ENCODE data around the gene SHROOM3. TPM values are rescaled to one million over a fixed set of nuclear protein-coding genes. Genes with fewer than 3 reads are reported as not detected.

SHROOM3 gene
- total and polyA plus RNA-seq, 2 donors (not counting 3 experiments of a cell fraction or from before 2014, with no cell fraction given): 2.7 to 6.7 TPM

DNA sequence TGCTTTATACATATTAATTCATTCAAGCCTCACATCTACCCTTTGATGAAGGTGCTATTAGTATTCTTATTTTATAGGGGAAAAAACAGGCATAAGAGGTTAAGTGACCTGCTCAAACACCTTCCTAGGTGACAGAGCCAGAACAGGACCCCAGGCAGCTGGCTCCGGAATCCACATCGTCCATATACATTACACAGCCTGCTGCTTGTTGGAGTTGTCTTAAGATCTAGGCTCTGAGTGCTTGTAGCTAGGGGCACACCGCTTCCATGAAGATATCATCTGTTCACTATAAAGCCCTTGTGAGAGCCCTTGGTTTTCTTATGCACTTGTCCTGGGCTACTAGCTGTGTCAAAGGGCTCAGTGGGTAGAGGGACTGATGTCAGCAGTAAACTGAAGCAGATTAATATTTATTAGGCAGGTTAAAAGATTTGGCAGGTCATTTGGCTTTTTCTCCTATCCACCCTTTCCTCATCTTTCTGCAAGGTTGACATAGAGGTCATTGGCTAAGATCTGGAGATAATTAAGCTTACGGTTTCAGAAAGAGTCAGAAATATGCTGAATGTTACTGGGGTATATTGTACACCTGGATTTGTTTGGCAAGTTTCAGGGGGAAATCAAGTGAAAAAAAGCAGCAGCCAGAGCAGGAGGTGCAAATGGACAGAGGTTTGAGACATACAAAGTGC lies 267.6 kb downstream of the SHROOM3 start:
- dilution Hi-C loops (cut with MboI; ENCODE audit: extremely low pct_ligation_motif_present, low sequenced_read_pairs) (no loop called here), intact Hi-C loops (cut with micrococcal nuclease) (loop anchor here (5.0 kb wide), 1 partner anchor 190 kb away; no protein-coding TSS in a partner anchor)
- Histone ChIP-seq H3K9me1 (replicated peaks; ENCODE audit: control insufficient read depth, extremely low read depth, insufficient read depth, low read length) (no peaks in the 10 kb centered on the region), H3K79me2 (ENCODE audit: control insufficient read depth, insufficient read depth, low read length) (peaks cover 13% of the 10 kb centered on the region), H3K36me3 (ENCODE audit: control insufficient read depth in 2 of 2, extremely low read depth in 1 of 2, insufficient read depth in 2 of 2, low read length in 2 of 2) (no peaks in the 10 kb centered on the region), H2AFZ (ENCODE audit: low read depth, low read length) (no peak overlapping the region), H3K9me3 (replicated peaks; ENCODE audit: control insufficient read depth, insufficient read depth, low read length) (no peaks in the 10 kb centered on the region), H3K27ac (ENCODE audit: insufficient read depth, low read depth, low read length) (peak overlapping the region; percentile 96), H4K20me1 (replicated peaks; ENCODE audit: control insufficient read depth, extremely low read depth, insufficient read depth, low read length) (no peaks in the 10 kb centered on the region), H3K4me1 (ENCODE audit: control insufficient read depth, extremely low read depth, insufficient read depth, low read length) (peaks cover 35% of the 10 kb centered on the region), H3K27me3 (ENCODE audit: control insufficient read depth in 2 of 2, insufficient read depth in 2 of 2, low read length in 2 of 2) (no peaks in the 10 kb centered on the region), H3K9ac (replicated peaks; ENCODE audit: extremely low read depth, insufficient read depth, low read length) (no peak overlapping the region), H3K4me3 (replicated peaks in 1 of 3; ENCODE audit: insufficient read depth in 1 of 3, low read depth in 1 of 3, low read length in 3 of 3) (no peak overlapping the region), H3K4me2 (ENCODE audit: insufficient read depth, low read length) (peak overlapping the region; percentile 32)
- DNase-seq (ENCODE audit: low read depth, low spot score): no peak
- TF ChIP-seq POLR2A (IDR thresholded peaks at IDR 0.05; ENCODE audit: low read depth, low read length) (no peak), GATA2 (IDR thresholded peaks at IDR 0.05; ENCODE audit: insufficient read depth, insufficient read length, low read depth, low read length) (no peak), JUN (IDR thresholded peaks at IDR 0.05; ENCODE audit: borderline replicate concordance, insufficient read depth, insufficient read length, low read depth) (no peak), FOS (IDR thresholded peaks at IDR 0.05; ENCODE audit: borderline replicate concordance, insufficient read depth, low read length) (no peak), MYC (IDR thresholded peaks at IDR 0.05; ENCODE audit: low read depth, low read length) (no peak), EZH2 (IDR thresholded peaks at IDR 0.05; ENCODE audit: borderline replicate concordance, low read depth, low read length, severe bottlenecking) (no peak), POLR2AphosphoS5 (IDR thresholded peaks at IDR 0.05; ENCODE audit: insufficient read depth, low read depth, low read length) (no peak)
- TF ChIP-seq, protein P1, sequence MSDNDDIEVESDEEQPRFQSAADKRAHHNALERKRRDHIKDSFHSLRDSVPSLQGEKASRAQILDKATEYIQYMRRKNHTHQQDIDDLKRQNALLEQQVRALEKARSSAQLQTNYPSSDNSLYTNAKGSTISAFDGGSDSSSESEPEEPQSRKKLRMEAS (IDR thresholded peaks at IDR 0.05; ENCODE audit: insufficient read depth, insufficient read length): no peak
- TF ChIP-seq, protein P2, sequence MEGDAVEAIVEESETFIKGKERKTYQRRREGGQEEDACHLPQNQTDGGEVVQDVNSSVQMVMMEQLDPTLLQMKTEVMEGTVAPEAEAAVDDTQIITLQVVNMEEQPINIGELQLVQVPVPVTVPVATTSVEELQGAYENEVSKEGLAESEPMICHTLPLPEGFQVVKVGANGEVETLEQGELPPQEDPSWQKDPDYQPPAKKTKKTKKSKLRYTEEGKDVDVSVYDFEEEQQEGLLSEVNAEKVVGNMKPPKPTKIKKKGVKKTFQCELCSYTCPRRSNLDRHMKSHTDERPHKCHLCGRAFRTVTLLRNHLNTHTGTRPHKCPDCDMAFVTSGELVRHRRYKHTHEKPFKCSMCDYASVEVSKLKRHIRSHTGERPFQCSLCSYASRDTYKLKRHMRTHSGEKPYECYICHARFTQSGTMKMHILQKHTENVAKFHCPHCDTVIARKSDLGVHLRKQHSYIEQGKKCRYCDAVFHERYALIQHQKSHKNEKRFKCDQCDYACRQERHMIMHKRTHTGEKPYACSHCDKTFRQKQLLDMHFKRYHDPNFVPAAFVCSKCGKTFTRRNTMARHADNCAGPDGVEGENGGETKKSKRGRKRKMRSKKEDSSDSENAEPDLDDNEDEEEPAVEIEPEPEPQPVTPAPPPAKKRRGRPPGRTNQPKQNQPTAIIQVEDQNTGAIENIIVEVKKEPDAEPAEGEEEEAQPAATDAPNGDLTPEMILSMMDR (IDR thresholded peaks at IDR 0.05; ENCODE audit: extremely low read depth in 1 of 2, insufficient read depth in 1 of 2, low read depth in 1 of 2, low read length in 2 of 2): no peak
- no TSS peak for BruUV-seq (replicated peaks)
- CTCF ChIA-PET: interaction anchor here (1.3 to 1.6 kb wide), 2 partner anchors 11 to 17 kb away, joined by 3 to 6 read pairs; no protein-coding TSS in a partner anchor
- POLR2A ChIA-PET: no interaction called here
- no peak for FAIRE-seq

Data from endothelial cell of umbilical vein (primary cell).